OCI-LY1 (cell line): ENCODE measurements around the gene MTAP.

ENCODE experiments used
- EZH2 ChIP-seq: fragments of 200-600 bp; sonication (generic), shearing (Covaris generic); IDR thresholded peaks from 2 replicates; pipeline ENCODE4 v1.8.0; 2017; ENCODE audit warnings: borderline replicate concordance, mixed run types, mild to moderate bottlenecking, antibody characterized with exemption, low read length, moderate library complexity, mixed read lengths
- TF ChIP-seq, protein P1 (sequence below): fragments of 200-600 bp; sonication (generic), shearing (Covaris generic); IDR thresholded peaks from 2 replicates; pipeline ENCODE4 v1.5.1; 2017; ENCODE audit warnings: mild to moderate bottlenecking, antibody characterized with exemption, low read length, moderate library complexity, mixed read lengths

- TF ChIP-seq, protein P1, sequence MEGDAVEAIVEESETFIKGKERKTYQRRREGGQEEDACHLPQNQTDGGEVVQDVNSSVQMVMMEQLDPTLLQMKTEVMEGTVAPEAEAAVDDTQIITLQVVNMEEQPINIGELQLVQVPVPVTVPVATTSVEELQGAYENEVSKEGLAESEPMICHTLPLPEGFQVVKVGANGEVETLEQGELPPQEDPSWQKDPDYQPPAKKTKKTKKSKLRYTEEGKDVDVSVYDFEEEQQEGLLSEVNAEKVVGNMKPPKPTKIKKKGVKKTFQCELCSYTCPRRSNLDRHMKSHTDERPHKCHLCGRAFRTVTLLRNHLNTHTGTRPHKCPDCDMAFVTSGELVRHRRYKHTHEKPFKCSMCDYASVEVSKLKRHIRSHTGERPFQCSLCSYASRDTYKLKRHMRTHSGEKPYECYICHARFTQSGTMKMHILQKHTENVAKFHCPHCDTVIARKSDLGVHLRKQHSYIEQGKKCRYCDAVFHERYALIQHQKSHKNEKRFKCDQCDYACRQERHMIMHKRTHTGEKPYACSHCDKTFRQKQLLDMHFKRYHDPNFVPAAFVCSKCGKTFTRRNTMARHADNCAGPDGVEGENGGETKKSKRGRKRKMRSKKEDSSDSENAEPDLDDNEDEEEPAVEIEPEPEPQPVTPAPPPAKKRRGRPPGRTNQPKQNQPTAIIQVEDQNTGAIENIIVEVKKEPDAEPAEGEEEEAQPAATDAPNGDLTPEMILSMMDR, result no peak
- TF ChIP-seq EZH2, result no peak
Measured at GRCh38 chr9:21864505-21864904, 62.1 kb downstream of the MTAP start.
